Hematopoietic multipotent progenitor cell treated with erythropoietin and hydrocortisone succinate and interleukin-3 and kit ligand, for 15 days (in vitro differentiated cells): ENCODE results near the gene MC1R.
"Not testable (repeated sequence)": the region's sequence is repeated elsewhere in the genome, so short reads cannot be mapped to it uniquely, and the experiment has no call there.

Experiments used
- DNase-seq: peaks from one replicate; pipeline ENCODE4 v3.0.0-alpha.2; 2015; ENCODE audit warnings: low spot score

MC1R gene

DNA sequence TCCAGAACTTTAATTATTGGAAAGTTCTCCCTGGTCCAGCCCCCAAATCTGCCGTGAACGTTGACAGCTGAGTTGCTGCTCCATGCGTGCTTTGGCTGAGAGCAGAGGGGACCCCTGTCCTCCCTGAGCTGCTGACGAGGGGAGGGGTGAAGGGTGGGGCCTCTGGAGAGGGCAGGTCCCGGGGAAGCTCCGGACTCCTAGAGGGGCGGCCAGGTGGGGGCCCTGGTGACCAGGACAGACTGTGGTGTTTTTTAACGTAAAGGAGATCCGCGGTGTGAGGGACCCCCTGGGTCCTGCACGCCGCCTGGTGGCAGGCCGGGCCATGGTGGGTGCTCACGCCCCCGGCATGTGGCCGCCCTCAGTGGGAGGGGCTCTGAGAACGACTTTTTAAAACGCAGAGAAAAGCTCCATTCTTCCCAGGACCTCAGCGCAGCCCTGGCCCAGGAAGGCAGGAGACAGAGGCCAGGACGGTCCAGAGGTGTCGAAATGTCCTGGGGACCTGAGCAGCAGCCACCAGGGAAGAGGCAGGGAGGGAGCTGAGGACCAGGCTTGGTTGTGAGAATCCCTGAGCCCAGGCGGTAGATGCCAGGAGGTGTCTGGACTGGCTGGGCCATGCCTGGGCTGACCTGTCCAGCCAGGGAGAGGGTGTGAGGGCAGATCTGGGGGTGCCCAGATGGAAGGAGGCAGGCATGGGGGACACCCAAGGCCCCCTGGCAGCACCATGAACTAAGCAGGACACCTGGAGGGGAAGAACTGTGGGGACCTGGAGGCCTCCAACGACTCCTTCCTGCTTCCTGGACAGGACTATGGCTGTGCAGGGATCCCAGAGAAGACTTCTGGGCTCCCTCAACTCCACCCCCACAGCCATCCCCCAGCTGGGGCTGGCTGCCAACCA, at the start of gene MC1R:
MC1R (plus strand) TSS at position 410 of the 895 bp plus-strand sequence; CDS start at position 807, 397 bp downstream.
- no peak for DNase-seq

DNA sequence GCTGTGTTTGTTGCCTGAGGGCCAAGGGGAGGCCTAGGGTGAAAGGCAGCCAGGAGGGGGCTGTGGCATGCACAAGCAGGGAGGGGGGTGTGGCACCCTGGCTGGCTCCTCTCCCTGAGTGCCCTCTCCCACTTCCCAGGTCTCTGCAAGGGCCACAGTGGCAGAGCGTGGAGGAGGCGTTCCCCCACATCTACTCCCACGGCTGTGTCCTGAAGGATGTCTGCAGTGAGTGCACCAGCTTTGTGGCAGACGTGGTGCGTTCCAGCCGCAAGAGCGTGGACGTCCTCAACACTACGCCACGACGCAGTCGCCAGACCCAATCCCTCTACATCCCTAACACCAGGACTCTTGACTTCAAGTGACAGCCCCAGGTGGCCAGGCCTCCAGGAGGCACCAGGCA, 48.8 kb upstream of the MC1R start:
- no peak for DNase-seq

DNA sequence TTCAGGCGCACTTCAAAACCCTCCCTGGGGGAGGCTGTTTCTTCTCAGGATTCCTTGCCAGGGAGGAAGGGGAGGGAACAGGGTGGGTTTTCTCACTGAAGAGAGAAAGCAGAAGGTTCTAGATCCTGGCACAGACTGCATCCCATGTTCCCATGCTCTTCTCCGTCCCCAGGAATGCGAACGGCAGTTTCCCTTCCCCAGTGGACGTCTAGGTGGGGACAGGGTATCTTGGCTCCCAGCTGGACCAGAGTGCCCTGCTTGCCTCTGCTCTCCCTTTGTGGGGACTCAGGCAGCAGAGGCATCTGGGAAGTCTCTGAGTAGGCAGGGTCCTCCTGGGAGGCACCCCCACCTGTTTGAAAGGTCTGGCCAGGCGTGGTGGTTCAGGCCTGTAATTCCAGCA, 48.2 kb upstream of the MC1R start:
- DNase-seq = no peak

DNA sequence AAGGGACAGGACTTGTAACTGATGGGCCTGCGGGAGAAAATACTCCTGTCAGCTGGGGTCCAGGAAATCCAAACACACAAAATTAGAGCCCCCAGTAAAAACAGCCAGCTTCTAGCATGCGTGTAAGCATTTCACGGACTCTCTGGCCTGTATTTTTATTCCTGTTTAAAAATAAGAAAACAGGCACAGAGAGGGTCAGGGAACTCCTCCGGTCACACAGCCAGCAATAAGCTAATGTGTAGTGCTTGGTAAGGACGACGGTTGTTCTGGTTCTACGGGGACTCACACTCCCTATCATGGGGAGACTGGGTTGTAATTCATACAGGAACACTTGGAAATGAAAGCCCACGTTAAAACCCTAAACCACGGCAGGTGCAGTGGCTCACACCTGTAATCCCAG, 46.8 kb upstream of the MC1R start:
- DNase-seq = no peak

DNA sequence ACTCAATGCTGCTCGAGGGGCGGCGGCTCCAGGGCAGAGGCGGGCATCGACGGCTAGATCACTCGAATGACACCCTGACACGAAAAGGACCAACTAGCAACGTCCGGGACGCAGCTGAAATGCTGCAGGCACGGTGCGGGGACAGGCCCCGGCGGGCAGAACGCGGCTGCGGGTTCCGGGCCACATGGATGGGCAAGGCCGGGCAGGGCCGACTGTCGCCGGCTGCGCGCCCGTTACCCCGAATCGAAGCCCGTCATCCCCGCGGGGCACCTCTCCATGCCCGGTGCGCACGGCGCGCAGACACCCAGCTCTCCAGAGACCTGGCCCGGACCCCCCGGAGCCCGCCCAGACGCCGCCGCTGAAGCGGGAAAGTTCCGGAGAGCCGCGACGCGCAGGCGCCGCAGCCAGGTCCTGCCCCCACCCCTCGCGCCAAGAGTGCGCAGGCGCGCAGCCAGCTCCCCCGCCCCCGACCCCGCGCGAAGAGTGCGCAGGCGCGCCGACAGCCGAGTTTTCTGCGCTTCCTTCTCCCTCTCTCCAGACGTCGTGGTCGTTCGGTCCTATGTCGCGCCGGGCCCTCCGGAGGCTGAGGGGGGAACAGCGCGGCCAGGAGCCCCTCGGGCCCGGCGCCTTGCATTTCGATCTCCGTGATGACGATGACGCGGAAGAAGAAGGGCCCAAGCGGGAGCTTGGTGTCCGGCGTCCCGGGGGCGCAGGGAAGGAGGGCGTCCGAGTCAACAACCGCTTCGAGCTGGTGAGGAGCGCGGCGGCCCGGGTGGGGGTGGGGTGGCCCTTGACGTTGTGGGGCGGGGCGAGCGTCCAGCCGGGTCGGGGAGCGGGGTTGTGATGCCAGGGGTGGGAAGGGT, 45.3 kb upstream of the MC1R start, which contains the start of gene TCF25:
TCF25 (plus strand) TSS at position 484 of the 863 bp plus-strand sequence; CDS start at position 560, 76 bp downstream.
- peak; percentile 82 for DNase-seq

DNA sequence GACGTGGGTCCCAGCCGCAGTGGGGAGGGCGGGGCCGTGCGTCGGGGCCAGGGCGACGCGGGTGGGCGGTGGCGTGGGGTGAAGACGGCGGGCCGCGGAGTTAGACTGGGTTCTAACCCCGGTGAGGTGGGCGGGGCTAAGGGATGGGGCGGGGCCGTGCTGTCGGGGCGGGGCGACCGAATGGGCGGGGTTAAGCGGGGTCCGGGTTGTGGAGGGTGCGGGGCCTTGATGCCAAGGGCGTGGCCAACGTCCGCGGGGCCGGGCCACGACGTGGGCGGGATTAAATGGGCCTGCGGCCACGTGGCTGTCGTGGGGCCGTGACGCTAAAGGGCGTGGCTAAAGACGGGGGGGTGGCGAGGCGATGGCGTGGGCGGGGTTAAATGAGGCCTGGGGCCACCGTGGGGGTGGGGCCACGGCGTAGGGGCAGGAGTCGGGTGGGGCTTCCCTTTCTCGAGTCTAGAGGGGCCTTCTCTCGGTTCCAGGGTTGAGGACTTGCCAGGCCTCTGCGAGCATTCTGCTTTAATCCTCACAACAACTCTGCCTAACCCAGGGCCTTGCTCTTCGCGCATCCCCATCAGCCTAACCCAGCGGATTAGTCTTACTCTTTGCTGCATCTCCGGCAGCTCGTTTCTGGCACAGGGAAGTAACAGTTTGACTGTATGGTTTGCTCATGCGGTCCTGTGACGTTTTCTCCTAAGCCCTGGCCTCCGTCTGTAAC, 44.5 kb upstream of the MC1R start:
- peak; percentile 96 for DNase-seq

DNA sequence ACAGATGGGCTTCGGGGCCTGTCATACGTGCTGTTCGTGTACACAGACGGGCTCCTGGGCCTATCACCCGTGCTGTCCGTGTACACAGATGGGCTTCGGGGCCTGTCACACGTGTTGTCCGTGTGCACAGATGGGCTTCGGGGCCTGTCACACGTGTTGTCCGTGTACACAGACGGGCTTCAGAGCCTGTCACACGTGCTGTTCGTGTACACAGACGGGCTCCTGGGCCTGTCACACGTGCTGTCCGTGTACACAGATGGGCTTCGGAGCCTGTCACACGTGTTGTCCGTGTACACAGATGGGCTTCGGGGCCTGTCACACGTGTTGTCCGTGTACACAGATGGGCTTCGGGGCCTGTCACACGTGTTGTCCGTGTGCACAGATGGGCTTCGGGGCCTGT, 39.5 kb upstream of the MC1R start:
- DNase-seq = not testable (repeated sequence)

DNA sequence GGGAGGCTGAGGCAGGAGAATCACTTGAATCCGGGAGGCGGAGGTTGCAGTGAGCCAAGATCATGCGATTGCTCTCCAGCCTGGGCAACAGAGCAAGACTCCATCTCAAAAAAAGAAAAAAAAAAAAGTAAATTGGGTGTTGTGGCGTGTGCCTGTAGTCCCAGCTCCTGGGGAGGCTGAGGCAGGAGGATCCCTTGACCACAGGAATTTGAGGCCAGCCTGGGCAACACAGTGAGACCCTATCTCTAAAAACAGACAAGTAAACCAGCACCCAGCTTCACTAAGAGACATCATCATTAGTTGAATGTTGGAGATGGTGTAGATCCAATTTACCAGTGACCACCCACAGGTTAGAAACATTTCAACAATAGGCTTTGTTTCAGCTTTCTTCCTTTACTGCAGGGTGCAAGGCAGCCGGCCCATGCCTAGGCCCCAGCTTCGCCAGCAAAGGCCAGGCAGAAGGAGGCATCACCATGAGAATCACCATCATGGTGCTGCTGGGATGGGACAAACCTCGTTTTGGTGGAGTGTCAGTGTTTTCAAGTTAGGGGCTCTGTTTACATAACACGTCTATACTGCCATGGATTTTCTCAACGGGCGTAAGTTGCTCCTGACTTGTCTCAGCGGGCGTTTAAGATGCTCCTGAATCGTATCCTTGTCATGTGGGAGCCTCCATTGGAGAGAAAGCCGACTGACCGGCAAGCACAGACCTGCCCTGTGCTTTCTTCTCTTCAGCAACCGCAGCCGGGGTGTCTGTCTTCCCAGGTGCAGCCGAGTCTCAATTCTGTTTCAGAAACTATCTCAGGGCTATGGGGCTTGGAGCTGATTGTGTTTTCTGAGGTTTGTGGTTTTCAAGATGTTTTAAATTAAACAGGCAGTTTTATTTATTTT, 37.9 kb upstream of the MC1R start:
- DNase-seq = no peak

DNA sequence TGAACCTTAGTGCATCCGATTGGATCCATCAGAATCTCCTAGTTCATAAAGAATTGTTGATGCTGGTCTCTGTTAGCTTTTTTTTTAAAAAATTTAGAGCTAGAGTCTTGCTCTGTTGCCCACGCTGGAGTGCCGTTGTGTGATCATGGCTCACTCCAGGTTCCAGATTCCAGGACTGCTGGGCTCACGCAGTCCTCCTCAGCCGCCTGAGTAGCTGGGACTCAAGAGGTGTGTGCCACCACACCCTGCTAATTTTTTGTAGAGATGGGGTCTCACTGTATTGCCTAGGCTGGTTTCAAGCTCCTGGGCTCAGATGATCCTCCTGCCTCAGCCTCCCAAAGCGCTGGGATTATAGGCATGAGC, 37.3 kb upstream of the MC1R start:
- no peak for DNase-seq

DNA sequence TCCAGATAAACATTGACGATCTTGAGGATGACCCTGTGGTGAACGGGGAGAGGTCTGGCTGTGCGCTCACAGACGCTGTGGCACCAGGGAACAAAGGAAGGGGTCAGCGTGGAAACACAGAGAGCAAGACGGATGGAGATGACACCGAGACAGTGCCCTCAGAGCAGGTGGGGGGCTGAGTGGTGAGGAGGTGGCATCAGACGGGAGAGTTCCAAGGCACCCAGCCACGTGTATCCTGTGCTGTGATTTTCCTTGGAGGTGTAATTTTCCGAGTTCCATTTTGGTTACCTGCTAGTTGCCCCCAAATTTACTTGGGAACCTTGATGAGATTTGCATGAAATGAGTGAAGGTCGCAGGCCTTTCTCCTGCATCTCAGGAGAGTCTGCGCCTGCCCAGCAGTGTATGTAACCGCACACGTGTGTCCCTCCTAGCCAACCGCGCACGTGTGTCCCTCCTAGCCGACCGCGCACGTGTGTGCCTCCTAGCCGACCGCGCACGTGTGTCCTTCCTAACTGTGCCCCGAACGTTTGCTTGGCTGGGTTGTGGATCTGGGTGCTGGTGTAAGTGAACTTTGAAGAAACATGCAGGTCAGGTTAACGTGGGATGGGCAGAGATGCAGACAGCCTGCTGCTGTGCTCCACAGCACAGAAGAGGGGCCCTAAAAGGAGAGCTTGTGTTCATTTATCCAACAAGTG, 35.2 kb upstream of the MC1R start:
- no peak for DNase-seq

DNA sequence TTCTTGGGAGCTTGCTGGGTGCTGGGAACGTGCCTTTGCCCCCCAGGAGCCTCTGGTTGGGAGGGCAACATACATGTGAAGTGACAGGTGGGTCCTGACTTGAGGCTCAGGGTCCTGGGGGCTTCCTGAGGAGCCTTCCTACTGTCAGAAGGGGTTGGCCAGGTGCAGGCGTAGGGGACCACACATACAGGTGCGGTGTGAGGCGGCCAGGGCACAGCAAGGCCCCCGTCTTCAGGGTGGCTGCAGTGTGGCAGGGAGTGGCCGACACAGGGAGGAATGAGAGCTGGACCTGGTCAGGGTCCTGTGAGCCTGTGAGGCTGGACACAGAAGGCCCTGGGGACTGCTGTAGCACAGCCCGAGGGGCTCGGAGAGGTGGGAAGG, 34.6 kb upstream of the MC1R start:
- no peak for DNase-seq

DNA sequence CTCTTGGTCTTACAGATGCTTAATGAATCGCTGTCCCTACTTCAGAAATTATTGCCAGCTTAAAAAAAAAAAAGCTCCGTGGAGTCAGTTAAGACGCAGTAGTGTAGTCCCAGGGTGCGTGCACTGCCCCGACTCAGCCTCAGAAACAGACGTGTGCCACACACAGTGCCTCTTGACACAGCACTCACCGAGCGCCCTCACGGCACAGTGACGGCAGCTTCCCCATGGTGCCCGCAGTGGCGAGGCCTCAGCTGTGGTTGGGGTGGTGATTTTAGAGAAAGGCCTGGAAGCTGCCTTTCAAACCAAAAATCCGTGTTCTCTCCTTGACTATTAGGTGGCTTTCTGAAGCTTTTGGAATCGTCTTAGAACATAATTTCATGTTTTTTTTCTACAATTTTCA, 31.4 kb upstream of the MC1R start:
- no peak for DNase-seq

DNA sequence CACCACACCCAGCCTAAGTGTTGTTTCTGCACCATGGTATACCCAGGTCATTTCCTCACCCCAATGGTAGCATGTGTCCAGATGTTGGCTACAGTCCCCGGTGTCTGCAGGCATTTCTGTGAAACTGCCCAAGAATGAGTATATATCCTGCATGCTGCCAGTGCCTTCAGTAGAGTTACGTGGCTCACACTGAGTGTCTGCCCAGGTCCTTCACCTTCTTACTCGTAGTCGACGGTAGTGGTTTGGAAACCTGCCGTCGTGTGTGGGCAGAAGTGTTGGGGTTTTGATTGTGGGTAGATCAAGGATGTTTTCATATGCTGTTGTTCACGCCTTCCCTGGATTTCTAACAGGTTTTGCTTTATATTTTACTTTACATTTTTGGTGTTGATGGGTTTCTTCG, 28.5 kb upstream of the MC1R start:
- no peak for DNase-seq

DNA sequence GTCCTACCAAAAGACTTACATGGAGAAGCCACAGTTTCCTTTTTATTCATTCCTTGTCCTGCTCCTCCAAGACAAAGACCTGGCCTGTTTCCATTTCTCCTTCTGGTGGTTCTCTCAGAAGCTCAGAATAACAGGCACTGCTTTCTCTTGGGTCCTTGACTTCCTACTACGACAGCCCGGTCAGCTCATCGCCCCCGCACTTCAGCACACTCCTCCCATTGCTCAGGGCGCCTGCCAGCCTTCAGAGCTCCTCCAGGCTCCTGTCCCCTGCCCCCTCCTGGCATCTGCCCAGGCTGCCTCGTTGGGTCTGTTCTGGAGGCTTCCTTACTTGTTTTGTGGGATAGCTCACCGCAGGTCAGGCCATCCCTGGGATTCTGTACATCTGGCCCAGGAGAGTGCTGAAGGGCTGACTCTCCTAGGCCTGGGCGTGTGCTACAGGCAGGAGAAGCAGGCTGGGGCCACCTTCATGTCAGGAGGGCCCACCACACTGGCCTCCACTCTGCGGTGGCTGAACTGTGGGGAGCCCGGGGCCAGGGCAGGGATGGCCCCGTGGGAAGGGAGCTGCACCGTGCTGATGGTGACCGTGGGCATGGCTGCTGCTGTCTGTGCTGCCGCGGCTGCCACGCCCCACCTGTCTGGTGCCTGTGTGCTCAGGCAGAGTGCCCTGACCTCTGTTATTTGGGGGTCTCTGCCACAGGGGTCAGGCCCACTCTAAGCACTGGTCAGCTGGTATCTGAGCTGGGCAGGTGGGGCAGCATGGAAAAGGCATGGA, 27.6 kb upstream of the MC1R start:
- no peak for DNase-seq

DNA sequence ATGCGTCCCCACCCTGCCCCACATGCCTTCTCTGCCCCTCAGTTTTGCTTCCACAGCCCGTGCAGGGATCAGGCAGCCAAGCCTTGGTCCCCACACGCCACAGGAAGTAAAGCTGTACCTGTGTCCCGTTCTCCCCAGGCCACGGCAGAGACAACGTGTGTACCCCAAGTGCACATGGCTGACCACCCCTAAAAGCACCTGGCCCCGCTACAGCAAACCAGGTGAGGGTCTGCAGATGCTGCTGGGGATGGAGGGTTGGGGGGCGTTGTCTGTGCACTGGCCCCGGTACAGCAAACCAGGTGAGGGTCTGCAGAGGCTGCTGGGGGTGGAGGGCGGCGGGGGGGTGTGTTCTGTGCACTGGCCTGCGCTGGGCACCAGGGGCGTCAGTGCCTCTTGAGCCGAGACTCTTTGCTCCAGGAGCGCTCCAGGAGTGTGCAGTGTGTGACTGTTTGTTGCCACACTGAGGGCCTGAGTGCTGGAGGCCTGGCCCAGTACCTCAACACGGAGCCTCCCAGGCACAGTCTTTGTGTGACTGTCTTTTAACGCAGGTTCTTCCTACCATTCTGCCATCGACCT, 26.5 kb upstream of the MC1R start:
- no peak for DNase-seq

DNA sequence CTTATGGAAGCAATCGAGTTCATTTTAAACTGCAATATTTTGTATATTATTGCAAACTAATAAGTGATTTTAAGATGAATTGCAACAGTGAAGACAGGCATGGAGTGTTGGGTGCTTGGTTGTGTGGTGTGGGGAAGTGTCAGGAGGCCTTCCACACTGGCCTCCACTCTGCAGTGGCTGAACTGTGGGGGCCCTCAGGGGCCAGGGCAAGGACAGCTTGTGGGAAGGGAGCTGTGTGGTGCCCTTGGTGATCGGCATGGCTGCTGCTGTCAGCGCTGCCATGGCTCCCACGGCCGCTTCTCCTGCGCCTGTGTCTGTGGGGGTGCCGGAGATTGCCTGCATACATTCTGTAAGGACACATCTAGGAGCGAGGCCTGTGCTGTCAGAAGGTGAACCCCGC, 26.0 kb upstream of the MC1R start:
- no peak for DNase-seq

DNA sequence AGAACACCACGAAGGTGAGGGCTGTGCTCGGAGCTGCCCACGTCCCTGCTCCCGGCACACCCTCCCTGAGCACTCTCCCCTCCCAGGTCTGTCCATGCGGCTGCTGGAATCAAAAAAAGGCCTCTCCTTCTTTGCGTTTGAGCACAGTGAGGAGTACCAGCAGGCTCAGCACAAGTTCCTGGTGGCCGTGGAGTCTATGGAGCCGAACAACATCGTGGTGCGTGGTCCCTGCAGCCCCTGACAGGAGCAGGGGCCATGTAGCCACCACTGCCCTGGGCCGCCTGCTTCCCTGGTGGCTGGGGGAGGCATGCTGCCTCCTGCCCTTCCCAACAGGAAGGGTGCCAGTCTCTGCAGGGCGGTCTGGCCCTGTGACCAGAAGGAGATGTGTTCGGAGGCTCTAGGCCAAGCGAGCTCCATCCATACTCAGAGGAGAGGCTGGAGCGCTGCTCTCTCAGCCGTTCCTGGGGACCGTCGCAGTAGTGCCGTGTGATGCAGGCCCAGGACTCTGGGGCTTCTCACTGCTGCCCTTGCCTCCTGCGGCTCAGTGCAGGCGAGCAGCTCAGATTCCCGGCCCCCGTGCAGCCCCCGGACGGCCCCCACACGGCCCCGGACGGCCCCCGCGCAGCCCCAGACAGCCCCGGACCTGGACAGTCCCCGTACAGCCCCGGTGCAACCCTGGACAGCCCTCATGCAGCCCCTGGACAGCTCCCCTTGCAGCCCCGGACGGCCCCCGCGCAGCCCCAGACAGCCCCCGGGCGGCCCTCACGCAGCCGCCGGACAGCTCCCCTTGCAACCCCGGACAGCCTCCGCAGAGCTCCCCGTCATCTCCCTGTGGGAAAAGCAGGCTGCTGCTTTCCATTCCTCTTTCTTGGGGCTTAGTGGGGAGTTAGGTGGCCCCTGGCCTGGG, 24.8 kb upstream of the MC1R start:
- DNase-seq = no peak

DNA sequence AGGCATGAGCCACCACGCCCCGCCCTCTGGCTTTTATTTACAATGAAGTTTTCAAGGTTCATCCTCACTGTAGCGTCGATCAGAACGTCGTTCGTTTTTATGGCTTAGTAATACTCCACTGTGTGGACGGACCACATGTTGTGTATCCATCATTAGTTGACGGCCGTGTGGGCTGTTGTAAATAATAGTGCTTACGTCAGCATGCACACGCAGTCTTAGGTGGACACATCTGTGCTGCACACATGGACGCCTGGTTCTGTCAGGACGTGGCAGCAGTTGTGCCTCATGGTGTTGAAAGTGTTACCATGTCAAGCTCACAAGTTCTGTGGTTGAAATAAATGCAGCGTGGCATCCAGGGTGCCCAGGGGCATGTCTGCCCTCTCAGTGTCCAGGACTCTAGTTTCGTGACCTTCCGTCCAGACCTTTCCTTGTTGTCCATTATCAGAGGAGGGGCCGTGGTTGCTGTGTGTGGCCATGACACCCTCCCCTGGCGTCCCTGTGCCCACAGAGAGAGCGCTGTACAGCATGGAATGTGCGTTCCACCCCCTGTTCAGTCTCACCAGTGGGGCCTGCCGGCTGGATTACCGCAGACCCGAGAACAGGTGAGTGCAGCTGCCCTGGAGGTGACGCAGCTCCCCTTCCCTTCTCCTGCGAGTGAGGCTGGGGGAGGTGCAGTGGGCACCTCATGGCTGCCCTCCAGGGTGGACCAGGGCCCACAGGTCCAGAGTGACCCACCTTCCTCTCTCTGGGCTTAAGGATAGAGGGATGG, 23.0 kb upstream of the MC1R start:
- no peak for DNase-seq
